Ishikawa (cell line): ENCODE results near the gene GRB10.

ENCODE experiments used
- CREB1 ChIP-seq: IDR thresholded peaks from 2 replicates; pipeline ENCODE4 v1.6.1; 2012; ENCODE audit warnings: low read depth
- EGR1 ChIP-seq: IDR thresholded peaks from 2 replicates; pipeline ENCODE4 v1.6.1; 2012
- EP300 ChIP-seq: IDR thresholded peaks from 2 replicates; pipeline ENCODE4 v1.6.1; 2012; ENCODE audit warnings: borderline replicate concordance
- FOXM1 ChIP-seq: IDR thresholded peaks from 2 replicates; pipeline ENCODE4 v1.6.1; 2012; ENCODE audit warnings: low read depth, borderline replicate concordance
- NFIC ChIP-seq: IDR thresholded peaks from 2 replicates; pipeline ENCODE4 v1.6.1; 2012
- RAD21 ChIP-seq: IDR thresholded peaks from 2 replicates; pipeline ENCODE4 v1.6.1; 2012; ENCODE audit warnings: low read depth
- REST ChIP-seq: IDR thresholded peaks from 2 replicates; pipeline ENCODE4 v1.6.1; 2012; ENCODE audit warnings: low read depth, mild to moderate bottlenecking
- TAF1 ChIP-seq: IDR thresholded peaks from 2 replicates; pipeline ENCODE4 v1.6.1; 2012; ENCODE audit warnings: low read depth, mild to moderate bottlenecking
- YY1 ChIP-seq: IDR thresholded peaks from 2 replicates; pipeline ENCODE4 v1.6.1; 2012; ENCODE audit warnings: low read depth
- ZBTB7A ChIP-seq: IDR thresholded peaks from 2 replicates; pipeline ENCODE4 v1.6.1; 2012; ENCODE audit warnings: low read depth
- TF ChIP-seq, protein P1 (sequence below): IDR thresholded peaks from 2 replicates; pipeline ENCODE4 v1.6.1; 2012

- TF ChIP-seq CREB1, result no peak
- TF ChIP-seq YY1, result no peak
- TF ChIP-seq, protein P1, sequence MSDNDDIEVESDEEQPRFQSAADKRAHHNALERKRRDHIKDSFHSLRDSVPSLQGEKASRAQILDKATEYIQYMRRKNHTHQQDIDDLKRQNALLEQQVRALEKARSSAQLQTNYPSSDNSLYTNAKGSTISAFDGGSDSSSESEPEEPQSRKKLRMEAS, result no peak
- TF ChIP-seq EP300, result no peak
- TF ChIP-seq TAF1, result no peak
- no peak for TF ChIP-seq EGR1
- TF ChIP-seq FOXM1, result no peak
- TF ChIP-seq REST, result no peak
- TF ChIP-seq ZBTB7A, result no peak
- TF ChIP-seq NFIC, result no peak
- no peak for TF ChIP-seq RAD21
These were observed 186.2 kb downstream of the GRB10 start for GRCh38 chr7:50596484-50596883.
